ENCODE results near the gene PRG3. TPM values are rescaled to one million over a fixed set of nuclear protein-coding genes. Genes with fewer than 3 reads are reported as not detected.
A peak's percentile ranks its signal among the peaks of the same experiment; 100 is the strongest.

PRG3 gene, protein sequence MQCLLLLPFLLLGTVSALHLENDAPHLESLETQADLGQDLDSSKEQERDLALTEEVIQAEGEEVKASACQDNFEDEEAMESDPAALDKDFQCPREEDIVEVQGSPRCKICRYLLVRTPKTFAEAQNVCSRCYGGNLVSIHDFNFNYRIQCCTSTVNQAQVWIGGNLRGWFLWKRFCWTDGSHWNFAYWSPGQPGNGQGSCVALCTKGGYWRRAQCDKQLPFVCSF
- total RNA-seq (2014; rRNA removed; shearing (Covaris generic)) (not detected in 2 replicates), polyA plus RNA-seq (2016; fragmentation: Nextera tagmentation; extraction: Ambion mirVana) (not detected in 2 replicates)

DNA sequence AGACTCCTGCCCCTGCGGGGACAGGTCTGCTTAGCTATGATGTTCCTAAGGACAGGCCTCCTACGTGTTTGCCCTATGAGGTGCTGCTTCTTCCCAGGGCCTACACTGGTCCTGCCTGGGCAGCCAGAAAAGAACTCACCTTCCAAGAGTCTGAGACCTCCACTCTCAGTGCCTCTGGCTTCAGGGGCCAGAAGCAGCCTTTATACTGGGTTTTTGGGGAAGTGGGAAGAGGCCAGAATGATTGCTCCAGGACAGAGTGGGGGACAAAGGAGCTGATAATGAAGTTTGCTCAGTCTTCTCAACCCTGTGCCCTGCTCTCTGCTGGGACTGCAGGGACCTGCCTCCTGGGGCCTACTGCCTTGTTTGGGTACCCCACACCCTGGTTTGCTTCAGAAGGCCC is at the start of gene PRG3:
Gene PRG3 (minus strand): TSS at position 176 of the 400 bp plus-strand sequence. CDS start 442 bp downstream, outside the sequence.
- TF ChIP-seq EZH2phosphoT487 (IDR thresholded peaks at IDR 0.05; ENCODE audit: insufficient read depth, low read depth), result no peak
- TF ChIP-seq EZH2 (IDR thresholded peaks at IDR 0.05; ENCODE audit: insufficient read depth, poor library complexity, severe bottlenecking), result no peak

DNA sequence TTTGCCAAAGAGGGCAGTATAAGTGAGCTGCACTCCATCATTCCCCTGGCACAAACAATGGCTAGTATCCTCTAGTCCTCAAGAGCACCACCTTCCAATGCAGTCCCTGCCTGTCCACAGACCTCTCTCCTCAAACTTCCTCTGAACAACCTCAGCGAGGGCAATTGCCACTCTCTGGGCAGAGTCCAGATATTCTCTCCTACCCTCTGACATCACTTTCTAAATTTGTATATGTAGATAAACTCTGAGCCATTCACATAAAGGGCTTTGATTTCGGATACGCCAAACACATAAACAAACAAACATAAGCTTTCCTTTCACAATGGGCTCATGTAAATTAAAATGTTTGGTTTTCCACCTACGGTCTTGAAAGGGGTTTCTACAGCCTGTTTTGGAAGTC is 49.0 kb upstream of the PRG3 start:
- in situ Hi-C loops (cut with MboI), result no loop called here
- Histone ChIP-seq H3F3A (ENCODE audit: insufficient read depth) (peaks cover 54% of the 10 kb centered on the region), H3K36me3 (ENCODE audit: low read depth) (no peaks in the 10 kb centered on the region), H3K9me2 (ENCODE audit: insufficient read depth) (no peaks in the 10 kb centered on the region), H3K9me3 (ENCODE audit: low read depth) (no peaks in the 10 kb centered on the region), H2AFZ (no peak overlapping the region), H3K79me2 (ENCODE audit: insufficient read depth) (no peaks in the 10 kb centered on the region), H3K9ac (no peak overlapping the region), H3K27me3 (replicated peaks; ENCODE audit: insufficient read depth) (no peaks in the 10 kb centered on the region), H4K20me1 (ENCODE audit: insufficient read depth) (no peaks in the 10 kb centered on the region), H3K27ac (no peak overlapping the region), H3K4me1 (ENCODE audit: insufficient read depth) (peaks cover 62% of the 10 kb centered on the region), H3K4me2 (ENCODE audit: unreplicated experiment) (no peak overlapping the region), H3K4me3 (no peak overlapping the region)
- 81 to 82% methylated on average over 4 of the region's 4 CpGs for WGBS, 2 experiments (ENCODE audit: low coverage in 1 of 2, low lambda C conversion rate in 2 of 2, missing lambda C conversion rate in 2 of 2)
- no peak for DNase-seq
- TF ChIP-seq EZH2 (IDR thresholded peaks at IDR 0.05; ENCODE audit: insufficient read depth, poor library complexity, severe bottlenecking), result no peak
- TF ChIP-seq EZH2phosphoT487 (IDR thresholded peaks at IDR 0.05; ENCODE audit: insufficient read depth, low read depth), result no peak

More for the DNA sequence above, at the start of gene PRG3:
- Histone ChIP-seq H3K9me2 (ENCODE audit: insufficient read depth) (no peaks in the 10 kb centered on the region), H3K27ac (no peak within 1 kb of the TSS), H3K9me3 (ENCODE audit: low read depth) (no peaks in the 10 kb centered on the region), H3K9ac (no peak within 1 kb of the TSS), H3K27me3 (replicated peaks; ENCODE audit: insufficient read depth) (peaks cover 5% of the 10 kb centered on the region; the same call in 1 of the 2 replicates), H3K4me2 (ENCODE audit: unreplicated experiment) (no peak within 1 kb of the TSS), H2AFZ (no peak within 1 kb of the TSS), H3K4me1 (ENCODE audit: insufficient read depth) (no peaks in the 10 kb centered on the region), H4K20me1 (ENCODE audit: insufficient read depth) (no peaks in the 10 kb centered on the region), H3F3A (ENCODE audit: insufficient read depth) (no peaks in the 10 kb centered on the region), H3K79me2 (ENCODE audit: insufficient read depth) (no peaks in the 10 kb centered on the region), H3K36me3 (ENCODE audit: low read depth) (no peaks in the 10 kb centered on the region), H3K4me3 (no peak within 1 kb of the TSS)
- no peak for DNase-seq
- 50% methylated on average over 2 of the region's 2 CpGs for WGBS, 2 experiments (ENCODE audit: low coverage in 1 of 2, low lambda C conversion rate in 2 of 2, missing lambda C conversion rate in 2 of 2)
- in situ Hi-C loops (cut with MboI), result no loop called here

DNA sequence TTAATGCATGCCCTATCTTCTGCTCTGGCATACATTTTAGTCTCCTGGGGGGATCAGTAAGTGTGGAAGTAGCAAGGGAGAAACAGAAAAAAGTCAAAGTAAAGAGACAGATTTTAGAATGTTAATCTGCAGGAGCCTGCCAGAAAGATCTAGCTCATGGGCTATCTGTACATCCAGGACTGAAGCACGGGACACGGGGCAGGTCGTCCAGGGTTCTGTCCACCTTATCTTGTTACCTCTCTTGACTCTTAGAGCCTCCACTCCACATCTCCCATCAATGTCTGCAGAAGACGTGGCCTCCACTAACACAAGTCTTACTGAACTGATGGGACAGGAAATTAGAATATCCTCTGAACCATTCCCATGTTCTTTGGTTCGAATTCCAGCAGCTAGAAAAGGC is 47.7 kb upstream of the PRG3 start:
- Histone ChIP-seq H3K36me3 (ENCODE audit: low read depth) (no peaks in the 10 kb centered on the region), H3K4me3 (no peak overlapping the region), H3K79me2 (ENCODE audit: insufficient read depth) (0 out of 2 replicates have a peak, but pooled peaks cover 3% of the 10 kb centered on the region), H3K9ac (no peak overlapping the region), H3K9me3 (ENCODE audit: low read depth) (no peaks in the 10 kb centered on the region), H4K20me1 (ENCODE audit: insufficient read depth) (no peaks in the 10 kb centered on the region), H2AFZ (no peak overlapping the region), H3K27me3 (replicated peaks; ENCODE audit: insufficient read depth) (no peaks in the 10 kb centered on the region), H3K4me2 (ENCODE audit: unreplicated experiment) (no peak overlapping the region), H3K9me2 (ENCODE audit: insufficient read depth) (no peaks in the 10 kb centered on the region), H3K4me1 (ENCODE audit: insufficient read depth) (peaks cover 59% of the 10 kb centered on the region), H3K27ac (peak overlapping the region; percentile 99; the same call in 1 of the 2 replicates), H3F3A (ENCODE audit: insufficient read depth) (peaks cover 43% of the 10 kb centered on the region)
- no peak for DNase-seq
- in situ Hi-C loops (cut with MboI), result no loop called here
- no peak for TF ChIP-seq EZH2 (IDR thresholded peaks at IDR 0.05; ENCODE audit: insufficient read depth, poor library complexity, severe bottlenecking)
- no peak for TF ChIP-seq EZH2phosphoT487 (IDR thresholded peaks at IDR 0.05; ENCODE audit: insufficient read depth, low read depth)
- 93 to 95% methylated on average over 5 of the region's 5 CpGs for WGBS, 2 experiments (ENCODE audit: low coverage in 1 of 2, low lambda C conversion rate in 2 of 2, missing lambda C conversion rate in 2 of 2)

GRCh38 chr11:57427727-57428082 is 46.8 kb upstream of the PRG3 start:
- no peaks in the 10 kb centered on the region for H3K27me3 ChIP-seq (replicated peaks; ENCODE audit: insufficient read depth)

More at GRCh38 chr11:57427727-57428082, 46.8 kb upstream of the PRG3 start:
- H3K36me3 ChIP-seq (ENCODE audit: low read depth), result no peaks in the 10 kb centered on the region
- peak overlapping the region; percentile 86 for H3K9ac ChIP-seq
- peak overlapping the region; percentile 83 for H3K4me2 ChIP-seq (ENCODE audit: unreplicated experiment)
- no peaks in the 10 kb centered on the region for H4K20me1 ChIP-seq (ENCODE audit: insufficient read depth)
- H3F3A ChIP-seq (ENCODE audit: insufficient read depth), result peaks cover 35% of the 10 kb centered on the region
- peak overlapping the region; percentile 72 for H2AFZ ChIP-seq
- 5 to 9% methylated on average over 8 of the region's 8 CpGs for WGBS, 2 experiments (ENCODE audit: low coverage in 1 of 2, low lambda C conversion rate in 2 of 2, missing lambda C conversion rate in 2 of 2)
- in situ Hi-C loops (cut with MboI), result no loop called here
- H3K4me1 ChIP-seq (ENCODE audit: insufficient read depth), result peaks cover 51% of the 10 kb centered on the region
- peak; percentile 94 for DNase-seq
- H3K9me3 ChIP-seq (ENCODE audit: low read depth), result no peaks in the 10 kb centered on the region
- no peaks in the 10 kb centered on the region for H3K9me2 ChIP-seq (ENCODE audit: insufficient read depth)
- H3K4me3 ChIP-seq, result peak overlapping the region; percentile 70
- 0 out of 2 replicates have a peak, but pooled peaks cover 3% of the 10 kb centered on the region for H3K79me2 ChIP-seq (ENCODE audit: insufficient read depth)
- peak overlapping the region; percentile 99 for H3K27ac ChIP-seq
- TF ChIP-seq EZH2 (IDR thresholded peaks at IDR 0.05; ENCODE audit: insufficient read depth, poor library complexity, severe bottlenecking) (no peak), EZH2phosphoT487 (IDR thresholded peaks at IDR 0.05; ENCODE audit: insufficient read depth, low read depth) (no peak)
